ENCODE data around the gene ZNF556.

Gene ZNF556

DNA sequence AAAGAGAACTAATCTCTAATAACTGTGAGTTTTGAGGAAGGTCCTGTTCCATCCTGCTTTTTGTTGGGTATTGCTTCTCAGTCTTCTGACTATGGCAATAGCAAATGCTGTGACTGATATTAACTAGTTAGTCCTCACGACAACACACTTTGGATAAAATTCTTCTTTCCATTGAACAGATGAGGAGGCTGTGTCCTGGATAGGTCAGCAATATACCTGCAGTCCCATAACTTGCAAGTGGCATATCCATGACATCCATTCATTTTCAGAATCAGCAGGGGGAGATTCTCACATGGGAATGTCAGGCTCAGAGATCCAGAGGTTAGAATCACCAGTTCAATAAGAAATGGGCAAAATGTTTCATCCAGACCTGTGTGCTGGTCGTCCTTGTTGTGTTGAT is 40.1 kb upstream of the ZNF556 start:
- no peaks in the 10 kb centered on the region for H3K79me2 ChIP-seq (ENCODE audit: control insufficient read depth, low read length)
- H3K27ac ChIP-seq (ENCODE audit: low read depth, low read length) = no peak overlapping the region
- H3K9me2 ChIP-seq (replicated peaks; ENCODE audit: control insufficient read depth, low read length) = no peaks in the 10 kb centered on the region
- no peak overlapping the region for H3K4me3 ChIP-seq (ENCODE audit: low read length)
- no peaks in the 10 kb centered on the region for H3K9me3 ChIP-seq (ENCODE audit: control insufficient read depth, insufficient read depth, low read length)
- no peak overlapping the region for H3K4me2 ChIP-seq (ENCODE audit: low read length)
- no peak for TF ChIP-seq EZH2phosphoT487 (IDR thresholded peaks at IDR 0.05; ENCODE audit: borderline replicate concordance, low read length)
- TF ChIP-seq, protein P1, sequence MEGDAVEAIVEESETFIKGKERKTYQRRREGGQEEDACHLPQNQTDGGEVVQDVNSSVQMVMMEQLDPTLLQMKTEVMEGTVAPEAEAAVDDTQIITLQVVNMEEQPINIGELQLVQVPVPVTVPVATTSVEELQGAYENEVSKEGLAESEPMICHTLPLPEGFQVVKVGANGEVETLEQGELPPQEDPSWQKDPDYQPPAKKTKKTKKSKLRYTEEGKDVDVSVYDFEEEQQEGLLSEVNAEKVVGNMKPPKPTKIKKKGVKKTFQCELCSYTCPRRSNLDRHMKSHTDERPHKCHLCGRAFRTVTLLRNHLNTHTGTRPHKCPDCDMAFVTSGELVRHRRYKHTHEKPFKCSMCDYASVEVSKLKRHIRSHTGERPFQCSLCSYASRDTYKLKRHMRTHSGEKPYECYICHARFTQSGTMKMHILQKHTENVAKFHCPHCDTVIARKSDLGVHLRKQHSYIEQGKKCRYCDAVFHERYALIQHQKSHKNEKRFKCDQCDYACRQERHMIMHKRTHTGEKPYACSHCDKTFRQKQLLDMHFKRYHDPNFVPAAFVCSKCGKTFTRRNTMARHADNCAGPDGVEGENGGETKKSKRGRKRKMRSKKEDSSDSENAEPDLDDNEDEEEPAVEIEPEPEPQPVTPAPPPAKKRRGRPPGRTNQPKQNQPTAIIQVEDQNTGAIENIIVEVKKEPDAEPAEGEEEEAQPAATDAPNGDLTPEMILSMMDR (IDR thresholded peaks at IDR 0.05; ENCODE audit: low read depth, low read length, poor library complexity, severe bottlenecking) = no peak
- H4K20me1 ChIP-seq (ENCODE audit: control insufficient read depth, insufficient read depth, low read depth, low read length) = no peaks in the 10 kb centered on the region
- H3K36me3 ChIP-seq (ENCODE audit: control insufficient read depth, low read length) = no peaks in the 10 kb centered on the region
- H3F3A ChIP-seq (ENCODE audit: control insufficient read depth, insufficient read depth) = no peaks in the 10 kb centered on the region
- H3K27me3 ChIP-seq (ENCODE audit: control insufficient read depth, low read length) = no peaks in the 10 kb centered on the region
- no peaks in the 10 kb centered on the region; the same call in 1 of the 2 replicates for H3K4me1 ChIP-seq (ENCODE audit: control insufficient read depth, low read length)

DNA sequence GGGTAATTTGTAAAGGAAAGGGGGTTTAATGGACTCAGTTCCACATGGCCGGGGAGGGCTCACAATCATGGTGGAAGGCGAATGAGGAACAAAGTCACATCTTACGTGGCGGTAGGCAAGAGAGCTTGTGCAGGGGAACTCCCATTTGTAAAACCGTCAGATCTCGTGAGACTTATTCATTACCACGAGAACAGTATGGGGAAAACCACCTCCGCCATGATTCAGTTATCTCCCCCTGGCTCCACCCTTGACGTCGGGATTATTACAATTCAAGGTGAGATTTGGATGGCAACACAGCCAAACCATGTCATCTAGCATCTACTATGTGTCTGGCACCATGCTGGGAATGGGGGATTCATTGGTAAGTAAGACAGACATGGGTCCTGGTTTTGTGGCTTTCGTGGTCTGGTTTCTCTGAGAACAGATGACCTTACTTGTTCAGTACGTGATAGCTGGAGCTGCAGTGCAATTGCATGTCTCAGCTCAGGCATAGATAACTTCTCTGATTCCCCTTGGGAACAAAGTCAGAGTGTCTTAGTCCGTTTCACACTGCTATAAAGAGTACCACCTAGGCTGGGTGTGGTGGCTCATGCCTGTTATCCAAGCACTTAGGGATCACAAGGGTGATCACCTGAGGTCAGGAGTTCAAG is 39.2 kb upstream of the ZNF556 start:
- Histone ChIP-seq H3K4me2 (ENCODE audit: low read length) (no peak overlapping the region), H3K9me2 (replicated peaks; ENCODE audit: control insufficient read depth, low read length) (no peaks in the 10 kb centered on the region), H3F3A (ENCODE audit: control insufficient read depth, insufficient read depth) (no peaks in the 10 kb centered on the region), H3K27me3 (ENCODE audit: control insufficient read depth, low read length) (no peaks in the 10 kb centered on the region), H3K4me1 (ENCODE audit: control insufficient read depth, low read length) (no peaks in the 10 kb centered on the region; the same call in 1 of the 2 replicates), H4K20me1 (ENCODE audit: control insufficient read depth, insufficient read depth, low read depth, low read length) (no peaks in the 10 kb centered on the region), H3K36me3 (ENCODE audit: control insufficient read depth, low read length) (no peaks in the 10 kb centered on the region), H3K27ac (ENCODE audit: low read depth, low read length) (no peak overlapping the region), H3K9me3 (ENCODE audit: control insufficient read depth, insufficient read depth, low read length) (peaks cover 8% of the 10 kb centered on the region; the same call in 1 of the 2 replicates), H3K4me3 (ENCODE audit: low read length) (no peak overlapping the region), H3K79me2 (ENCODE audit: control insufficient read depth, low read length) (no peaks in the 10 kb centered on the region)
- TF ChIP-seq EZH2phosphoT487 (IDR thresholded peaks at IDR 0.05; ENCODE audit: borderline replicate concordance, low read length) = no peak
- TF ChIP-seq, protein P1 (IDR thresholded peaks at IDR 0.05; ENCODE audit: low read depth, low read length, poor library complexity, severe bottlenecking) = no peak

DNA sequence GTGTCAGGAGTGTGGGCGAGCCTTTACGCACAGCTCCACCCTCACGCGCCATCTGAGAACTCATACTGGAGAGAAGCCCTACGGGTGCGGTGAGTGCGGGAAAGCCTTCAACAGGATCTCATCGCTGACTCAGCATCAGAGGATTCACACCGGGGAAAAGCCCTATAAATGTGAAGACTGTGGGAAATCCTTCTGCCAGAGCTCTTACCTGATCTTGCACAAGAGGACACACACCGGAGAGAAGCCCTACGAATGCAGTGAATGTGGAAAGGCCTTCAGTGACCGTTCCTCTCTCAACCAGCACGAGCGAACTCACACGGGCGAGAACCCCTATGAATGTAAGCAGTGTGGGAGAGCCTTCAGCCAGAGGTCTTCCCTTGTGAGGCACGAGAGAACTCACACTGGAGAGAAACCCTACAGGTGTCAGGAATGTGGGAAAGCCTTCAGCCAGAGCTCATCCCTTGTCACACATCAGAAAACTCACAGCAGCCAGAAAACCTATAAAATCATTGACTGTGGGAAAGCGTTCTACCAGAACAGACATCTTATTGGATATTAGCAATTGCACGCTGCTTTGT is 32.8 kb upstream of the ZNF556 start:
- H3K9me2 ChIP-seq (replicated peaks; ENCODE audit: control insufficient read depth, low read length) = no peaks in the 10 kb centered on the region
- H3K9me3 ChIP-seq (ENCODE audit: control insufficient read depth, insufficient read depth, low read length) = peaks cover 37% of the 10 kb centered on the region
- no peaks in the 10 kb centered on the region for H3K79me2 ChIP-seq (ENCODE audit: control insufficient read depth, low read length)
- no peaks in the 10 kb centered on the region for H4K20me1 ChIP-seq (ENCODE audit: control insufficient read depth, insufficient read depth, low read depth, low read length)
- TF ChIP-seq, protein P1 (IDR thresholded peaks at IDR 0.05; ENCODE audit: low read depth, low read length, poor library complexity, severe bottlenecking) = no peak
- no peak for TF ChIP-seq EZH2phosphoT487 (IDR thresholded peaks at IDR 0.05; ENCODE audit: borderline replicate concordance, low read length)
- no peak overlapping the region for H3K27ac ChIP-seq (ENCODE audit: low read depth, low read length)
- no peaks in the 10 kb centered on the region for H3K4me1 ChIP-seq (ENCODE audit: control insufficient read depth, low read length)
- H3K4me2 ChIP-seq (ENCODE audit: low read length) = no peak overlapping the region
- H3K27me3 ChIP-seq (ENCODE audit: control insufficient read depth, low read length) = no peaks in the 10 kb centered on the region
- H3K4me3 ChIP-seq (ENCODE audit: low read length) = no peak overlapping the region
- H3K36me3 ChIP-seq (ENCODE audit: control insufficient read depth, low read length) = peaks cover 7% of the 10 kb centered on the region; the same call in 1 of the 2 replicates
- H3F3A ChIP-seq (ENCODE audit: control insufficient read depth, insufficient read depth) = no peaks in the 10 kb centered on the region
